ENCODE results near the gene TICAM2. TPM values are rescaled to one million over a fixed set of nuclear protein-coding genes. Genes with fewer than 3 reads are reported as not detected.

Gene TICAM2
- total RNA-seq, 2 donors from 2014 or later = 0.67 to 1.1 TPM

DNA sequence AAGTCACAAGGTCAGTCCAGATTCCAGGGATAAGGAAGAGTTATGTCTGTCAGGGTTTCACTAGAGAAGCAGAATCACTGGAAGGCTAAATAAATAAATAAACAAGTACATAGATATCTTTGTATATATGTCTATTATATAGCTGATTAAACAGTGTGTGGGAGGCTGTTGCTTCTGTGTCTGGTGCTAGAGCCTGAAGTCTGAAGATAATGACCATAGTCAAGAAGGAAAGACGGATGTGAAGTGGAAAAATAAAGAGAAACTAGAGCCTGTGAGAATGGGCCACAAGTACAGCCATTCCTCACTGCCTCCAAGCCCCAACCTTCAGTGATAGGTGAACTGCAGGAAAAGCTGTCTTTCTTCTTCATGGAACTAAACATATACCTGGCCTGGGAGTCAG is 27.6 kb upstream of the TICAM2 start:
- Histone ChIP-seq H3K4me1 (peaks cover 0 to 6% of the 10 kb centered on the region in 2 donors), H3K36me3 (no peaks in the 10 kb centered on the region), H3K27ac (no peak overlapping the region), H3K9me3 (no peaks in the 10 kb centered on the region), H3K4me3 (no peak overlapping the region), H3K27me3 (no peaks in the 10 kb centered on the region)
- no peak for DNase-seq (ENCODE audit: low spot score)
- TF ChIP-seq, protein P1, sequence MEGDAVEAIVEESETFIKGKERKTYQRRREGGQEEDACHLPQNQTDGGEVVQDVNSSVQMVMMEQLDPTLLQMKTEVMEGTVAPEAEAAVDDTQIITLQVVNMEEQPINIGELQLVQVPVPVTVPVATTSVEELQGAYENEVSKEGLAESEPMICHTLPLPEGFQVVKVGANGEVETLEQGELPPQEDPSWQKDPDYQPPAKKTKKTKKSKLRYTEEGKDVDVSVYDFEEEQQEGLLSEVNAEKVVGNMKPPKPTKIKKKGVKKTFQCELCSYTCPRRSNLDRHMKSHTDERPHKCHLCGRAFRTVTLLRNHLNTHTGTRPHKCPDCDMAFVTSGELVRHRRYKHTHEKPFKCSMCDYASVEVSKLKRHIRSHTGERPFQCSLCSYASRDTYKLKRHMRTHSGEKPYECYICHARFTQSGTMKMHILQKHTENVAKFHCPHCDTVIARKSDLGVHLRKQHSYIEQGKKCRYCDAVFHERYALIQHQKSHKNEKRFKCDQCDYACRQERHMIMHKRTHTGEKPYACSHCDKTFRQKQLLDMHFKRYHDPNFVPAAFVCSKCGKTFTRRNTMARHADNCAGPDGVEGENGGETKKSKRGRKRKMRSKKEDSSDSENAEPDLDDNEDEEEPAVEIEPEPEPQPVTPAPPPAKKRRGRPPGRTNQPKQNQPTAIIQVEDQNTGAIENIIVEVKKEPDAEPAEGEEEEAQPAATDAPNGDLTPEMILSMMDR (IDR thresholded peaks at IDR 0.05) = no peak

DNA sequence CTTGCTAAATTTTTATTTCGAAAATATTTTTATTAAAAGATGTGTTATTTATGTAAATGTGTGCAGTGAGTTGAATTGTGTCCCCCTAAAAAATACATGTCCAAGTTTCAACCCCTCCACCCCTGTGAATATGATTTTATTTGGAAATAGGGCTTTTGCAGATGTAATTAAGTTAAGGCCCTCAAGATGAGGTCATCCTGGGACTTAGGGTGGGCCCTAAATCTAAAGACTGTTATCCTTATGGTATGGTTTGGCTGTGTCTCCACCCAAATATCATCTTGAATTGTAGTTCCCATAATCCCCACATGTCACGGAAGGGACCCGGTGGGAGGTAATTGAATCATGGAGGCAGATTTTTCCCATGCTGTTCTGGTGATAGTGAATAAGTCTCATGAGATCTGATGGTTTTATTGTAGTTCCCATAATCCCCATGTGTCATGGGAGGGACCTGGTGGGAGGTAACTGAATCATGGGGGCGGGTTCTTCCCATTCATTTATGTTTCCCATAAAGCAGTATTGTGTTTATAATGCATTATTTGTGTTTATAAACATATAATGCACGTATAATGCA is 25.1 kb upstream of the TICAM2 start:
- Histone ChIP-seq H3K27me3 (no peaks in the 10 kb centered on the region), H3K4me3 (no peak overlapping the region), H3K9me3 (no peaks in the 10 kb centered on the region), H3K36me3 (no peaks in the 10 kb centered on the region), H3K27ac (no peak overlapping the region), H3K4me1 (peaks cover 0 to 27% of the 10 kb centered on the region in 2 donors)
- TF ChIP-seq, protein P1 (IDR thresholded peaks at IDR 0.05) = no peak
- no peak for DNase-seq (ENCODE audit: low spot score)

DNA sequence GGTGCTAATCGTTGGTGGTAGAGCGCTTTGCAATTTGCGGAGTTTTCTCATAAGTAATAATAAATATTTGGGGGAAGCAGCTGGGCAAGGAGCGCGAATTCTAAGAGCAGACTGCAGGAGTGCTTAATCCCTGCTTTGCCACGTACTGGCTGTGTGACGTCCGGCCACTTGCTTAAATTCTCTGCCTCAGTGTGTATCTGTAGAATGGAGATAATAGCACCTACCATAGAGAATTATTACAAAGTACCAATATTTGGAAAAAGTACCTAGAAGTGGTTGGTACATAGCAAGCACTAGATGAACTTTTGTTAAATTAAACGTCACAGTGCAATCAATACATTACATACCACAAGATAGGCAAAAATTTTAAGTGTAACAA is 24.2 kb upstream of the TICAM2 start:
- Histone ChIP-seq H3K4me3 (peak overlapping the region; percentile 78 to 96), H3K9me3 (no peaks in the 10 kb centered on the region), H3K4me1 (peaks cover 0 to 37% of the 10 kb centered on the region in 2 donors), H3K27ac (peak overlapping the region; percentile 95 to 97), H3K27me3 (no peaks in the 10 kb centered on the region), H3K36me3 (no peaks in the 10 kb centered on the region)
- TF ChIP-seq, protein P1 (IDR thresholded peaks at IDR 0.05) = no peak
- no peak for DNase-seq (ENCODE audit: low spot score)

DNA sequence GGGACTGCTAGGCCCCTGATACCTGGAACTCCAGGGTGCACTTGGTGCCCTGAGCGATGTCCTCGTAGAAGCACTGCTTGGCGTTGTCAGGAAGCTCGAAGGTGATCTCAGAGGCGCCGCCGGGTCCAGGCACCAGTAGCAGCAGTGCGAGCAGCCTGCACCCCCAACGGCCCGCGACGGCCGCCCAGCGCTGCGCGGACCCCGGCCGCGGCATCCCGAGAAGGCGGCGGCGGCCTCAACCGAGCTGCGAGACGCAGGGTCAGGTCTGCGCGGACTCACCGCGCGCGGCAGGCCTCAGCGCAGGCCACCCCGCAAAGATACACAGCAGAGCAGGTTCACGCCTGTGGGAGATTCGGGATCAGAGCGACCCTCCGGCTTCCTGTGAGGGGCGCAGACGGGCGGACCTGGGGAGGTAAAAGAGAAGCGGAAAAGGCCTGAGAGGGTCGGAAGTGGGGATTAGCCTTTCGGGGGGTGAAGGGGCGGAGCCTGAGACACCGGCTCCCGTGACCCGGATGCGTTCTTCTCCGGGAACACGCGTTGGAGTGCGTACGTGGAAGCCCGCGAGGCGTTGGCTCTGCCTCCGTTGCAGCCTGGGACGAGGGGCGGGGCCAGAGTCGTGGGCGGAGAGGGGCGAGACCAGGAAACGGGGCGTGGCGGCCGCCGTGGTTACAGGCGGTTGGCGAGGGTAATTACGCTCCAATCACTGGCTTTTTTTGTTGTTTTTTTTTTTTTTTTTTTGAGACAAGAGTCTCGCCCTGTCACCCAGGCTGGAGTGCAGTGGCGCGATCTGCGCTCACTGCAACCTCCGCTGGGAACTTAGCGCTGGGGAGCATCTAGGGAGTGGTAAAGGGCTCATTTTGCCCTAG is 23.5 kb upstream of the TICAM2 start, which contains the start of gene TMED7:
TMED7 (minus strand) TSS at position 458 of the 866 bp plus-strand sequence; CDS start at position 214, 244 bp downstream.
- peak within 1 kb of the TSS; percentile 95 to 97 for H3K27ac ChIP-seq
- TF ChIP-seq, protein P1 (IDR thresholded peaks at IDR 0.05) = no peak
- peak within 1 kb of the TSS; percentile 78 to 96 for H3K4me3 ChIP-seq
- no peaks in the 10 kb centered on the region for H3K27me3 ChIP-seq
- peaks cover 0 to 40% of the 10 kb centered on the region in 2 donors for H3K4me1 ChIP-seq
- H3K36me3 ChIP-seq = no peaks in the 10 kb centered on the region
- peak; percentile 99 for DNase-seq (ENCODE audit: low spot score)
- no peaks in the 10 kb centered on the region for H3K9me3 ChIP-seq

DNA sequence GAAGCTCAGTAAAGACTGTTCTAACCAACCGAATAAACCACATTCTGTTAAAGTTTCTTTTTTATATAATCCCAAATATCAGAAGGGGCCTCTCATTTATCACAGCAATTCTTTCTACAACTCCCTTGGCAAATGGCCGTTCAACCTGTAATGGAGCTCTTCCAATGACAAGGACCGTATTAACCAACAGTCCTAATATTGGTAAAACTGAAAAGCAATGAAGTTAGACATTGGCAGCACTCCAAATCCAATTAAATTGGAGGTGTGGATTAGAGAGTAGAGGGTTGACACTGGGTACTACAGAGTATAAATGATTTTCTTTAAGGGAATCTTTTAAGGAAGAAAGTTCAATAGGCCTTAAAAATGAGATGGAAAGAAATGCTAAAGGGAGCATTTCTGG is 22.7 kb upstream of the TICAM2 start:
- Histone ChIP-seq H3K36me3 (peaks cover 3% of the 10 kb centered on the region), H3K27me3 (no peaks in the 10 kb centered on the region), H3K9me3 (no peaks in the 10 kb centered on the region), H3K27ac (peak overlapping the region; percentile 95 to 97), H3K4me3 (peak overlapping the region; percentile 78 to 96), H3K4me1 (peaks cover 0 to 40% of the 10 kb centered on the region in 2 donors)
- no peak for DNase-seq (ENCODE audit: low spot score)
- TF ChIP-seq, protein P1 (IDR thresholded peaks at IDR 0.05) = no peak

Data from right atrium auricular region (tissue), 2 donors.